Astrocyte of the spinal cord (primary cell): ENCODE results near the gene AASS.
"Not testable (repeated sequence)": the region's sequence is repeated elsewhere in the genome, so short reads cannot be mapped to it uniquely, and the experiment has no call there.

ENCODE experiments used
- DNase-seq: peaks from one replicate; pipeline ENCODE4 v3.0.0; 2011; ENCODE audit warnings: low read depth, low spot score
- H3K4me3 ChIP-seq: 2 replicates; pipeline ENCODE4 v1.5.1; 2011; ENCODE audit warnings: low read depth, mild to moderate bottlenecking, low read length, moderate library complexity
- CTCF ChIP-seq: IDR thresholded peaks from 2 replicates; pipeline ENCODE4 v1.5.1; 2012; ENCODE audit warnings: low read depth, mild to moderate bottlenecking, low read length, inconsistent platforms
- in situ Hi-C: cut with HindIII; loops from 2 replicates; pipeline ENCODE4 v1.10.0; 2017; ENCODE audit warnings: low sequenced_read_pairs

The AASS gene

GRCh38 chr7:122143751-122144711 is at the start of gene AASS:
Gene AASS, minus strand, starts transcription at chr7:122144249. Its CDS starts 10,523 bp downstream, at chr7:122133726.
- in situ Hi-C loops = no loop called here

GRCh38 chr7:122188785-122189184 is 44.7 kb upstream of the AASS start:
- DNase-seq = no peak
- no peak overlapping the region for H3K4me3 ChIP-seq
- in situ Hi-C loops = no loop called here
- TF ChIP-seq CTCF = no peak

More at GRCh38 chr7:122143751-122144711, at the start of gene AASS:
- DNase-seq = peak; percentile 95
- TF ChIP-seq CTCF = no peak
- peak within 1 kb of the TSS; percentile 81 for H3K4me3 ChIP-seq

DNA sequence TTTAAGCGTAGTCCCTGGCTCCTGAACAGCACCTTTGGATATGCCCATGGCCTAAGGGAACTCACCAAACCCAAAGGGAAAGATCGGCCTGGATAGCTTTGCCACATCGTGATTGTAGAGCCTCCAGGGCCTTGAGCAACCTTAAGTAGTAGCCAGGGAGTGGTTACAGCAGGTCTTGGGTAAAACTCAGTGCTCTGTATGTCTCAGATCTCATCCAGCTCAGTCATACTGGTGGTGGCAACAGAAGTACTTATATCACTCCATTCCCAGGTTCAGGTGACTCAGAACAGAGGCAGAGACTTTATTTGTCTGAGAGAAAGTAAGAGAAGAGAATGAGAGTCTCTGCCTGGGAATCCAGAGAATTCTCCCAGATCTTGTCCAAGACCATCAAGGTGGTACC is 39.1 kb upstream of the AASS start:
- no peak overlapping the region for H3K4me3 ChIP-seq
- TF ChIP-seq CTCF = no peak
- in situ Hi-C loops = no loop called here
- DNase-seq = no peak

DNA sequence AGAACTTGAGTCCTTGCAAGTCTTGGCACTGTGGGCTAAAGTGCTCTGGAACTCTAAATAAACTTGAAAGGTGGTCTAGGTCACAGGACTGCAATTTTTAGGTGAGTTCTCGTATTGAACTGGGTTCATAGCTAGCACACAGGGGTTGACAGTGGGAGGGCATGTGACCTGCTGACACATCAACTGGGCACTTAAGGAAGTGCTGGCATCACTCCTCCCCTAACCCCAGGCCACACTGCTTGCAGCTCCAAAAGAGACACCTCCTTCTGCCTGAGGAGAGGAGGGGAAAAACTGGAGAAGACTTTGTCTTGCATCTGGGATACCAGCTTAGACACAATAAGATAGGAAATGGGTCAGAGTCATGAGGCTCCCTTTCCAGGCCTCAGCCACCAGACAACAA is 38.0 kb upstream of the AASS start:
- H3K4me3 ChIP-seq = no peak overlapping the region
- no peak for TF ChIP-seq CTCF
- in situ Hi-C loops = no loop called here
- no peak for DNase-seq

GRCh38 chr7:122172144-122172543 is 28.1 kb upstream of the AASS start:
- DNase-seq, H3K4me3 ChIP-seq, in situ Hi-C loops: not testable (repeated sequence)

- DNase-seq = peak; percentile 58
- no peak overlapping the region for H3K4me3 ChIP-seq
- TF ChIP-seq CTCF = no peak
- in situ Hi-C loops = no loop called here
Measured at GRCh38 chr7:122166740-122167139, 22.7 kb upstream of the AASS start.

- DNase-seq = no peak
- no peak overlapping the region for H3K4me3 ChIP-seq
- no peak for TF ChIP-seq CTCF
- in situ Hi-C loops = no loop called here
Measured at GRCh38 chr7:122166275-122166674, 22.2 kb upstream of the AASS start.
